Endothelial cell of umbilical vein (primary cell): ENCODE measurements around the gene LAMA5. TPM values are rescaled to one million over a fixed set of nuclear protein-coding genes. Genes with fewer than 3 reads are reported as not detected.

Experiments used
- BruUV-seq: library from RNA; stranded (reverse); fragments of 400-500 nt; replicated peaks from 2 replicates; lab custom pipeline; 2021; lab: Mats Ljungman, UMichigan
- CTCF ChIA-PET: fragments of 300-600, 350-600 bp; sonication (Branson Sonifier 250); formaldehyde crosslinking; loops from one replicate; lab custom pipeline; 2021; ENCODE audit warnings: antibody characterized with exemption, inconsistent platforms; lab: Charles Lee
- POLR2A ChIA-PET: fragments of 300-600, 350-600 bp; sonication (Branson Sonifier 250); formaldehyde crosslinking; loops from one replicate; lab custom pipeline; 2021; ENCODE audit warnings: antibody characterized with exemption, inconsistent platforms; lab: Charles Lee
- DNase-seq: peaks from one replicate; pipeline ENCODE4 v3.0.0-alpha.2; 2011; ENCODE audit warnings: low read depth, low spot score
- FAIRE-seq: peaks from 2 replicates; lab custom pipeline; 2011; peaks lifted over from hg19 to GRCh38; lab: Jason Lieb, UNC
- H2AFZ ChIP-seq: 2 replicates; pipeline ENCODE4 v1.6.0; 2012; ENCODE audit warnings: low read depth, low read length, control low read depth, inconsistent platforms
- H3K27ac ChIP-seq: 2 replicates; pipeline ENCODE4 v1.5.1; 2011; ENCODE audit warnings: low read depth, mild to moderate bottlenecking, control low read depth, low read length, moderate library complexity; ENCODE audit not compliant: insufficient read depth
- H3K27me3 ChIP-seq, 2 experiments: 2 replicates each; pipeline versions ENCODE4 v1.6.0 to v1.6.1; 2011; ENCODE audit warnings: low read length in 2 of 2, mixed read lengths in 1 of 2; ENCODE audit not compliant: control insufficient read depth in 2 of 2, insufficient read depth in 2 of 2
- H3K36me3 ChIP-seq, 2 experiments: 2 replicates in 1 of 2; 3 replicates in 1 of 2; pipeline ENCODE4 v1.5.1; 2011; ENCODE audit warnings: low read length in 2 of 2, mild to moderate bottlenecking in 1 of 2, moderate library complexity in 1 of 2; ENCODE audit not compliant: control insufficient read depth in 2 of 2, insufficient read depth in 2 of 2; ENCODE audit errors: extremely low read depth in 1 of 2
- H3K4me1 ChIP-seq: 3 replicates; pipeline ENCODE4 v1.5.1; 2011; ENCODE audit warnings: mild to moderate bottlenecking, low read length; ENCODE audit not compliant: control insufficient read depth, insufficient read depth; ENCODE audit errors: extremely low read depth
- H3K4me2 ChIP-seq: 2 replicates; pipeline ENCODE4 v1.6.1; 2011; ENCODE audit warnings: low read length, control low read depth, mixed read lengths; ENCODE audit not compliant: insufficient read depth
- H3K4me3 ChIP-seq, 3 experiments: fragments of 200-600 bp in 1 of 3; sonication (generic), shearing (Covaris generic) in 1 of 3; replicated peaks in 1 of 3; 2 replicates each; pipeline ENCODE4 v1.5.1; 2011 to 2016; ENCODE audit warnings: control low read depth in 3 of 3, low read length in 3 of 3, mild to moderate bottlenecking in 2 of 3, inconsistent platforms in 1 of 3, low read depth in 1 of 3, moderate library complexity in 1 of 3; ENCODE audit not compliant: insufficient read depth in 1 of 3
- H3K79me2 ChIP-seq: 2 replicates; pipeline ENCODE4 v1.6.0; 2012; ENCODE audit warnings: low read length, inconsistent platforms; ENCODE audit not compliant: control insufficient read depth, insufficient read depth
- H3K9ac ChIP-seq: replicated peaks from 2 replicates; pipeline ENCODE3; 2011; ENCODE audit warnings: low read length, control low read depth; ENCODE audit not compliant: insufficient read depth; ENCODE audit errors: extremely low read depth
- H3K9me1 ChIP-seq: replicated peaks from 3 replicates; pipeline ENCODE4 v1.6.0; 2011; ENCODE audit warnings: mild to moderate bottlenecking, low read length; ENCODE audit not compliant: control insufficient read depth, insufficient read depth; ENCODE audit errors: extremely low read depth
- H3K9me3 ChIP-seq: replicated peaks from 2 replicates; pipeline ENCODE4 v1.5.1; 2012; ENCODE audit warnings: low read length, inconsistent platforms; ENCODE audit not compliant: control insufficient read depth, insufficient read depth
- H4K20me1 ChIP-seq: replicated peaks from 2 replicates; pipeline ENCODE3; 2011; ENCODE audit warnings: mild to moderate bottlenecking, low read length; ENCODE audit not compliant: control insufficient read depth, insufficient read depth; ENCODE audit errors: extremely low read depth
- CTCF ChIP-seq, 2 donors: IDR thresholded peaks; 1 replicate in 1 of 2; 2 replicates in 1 of 2; pipeline ENCODE4 v1.5.1; 2011; ENCODE audit warnings: low read length in 2 of 2, mild to moderate bottlenecking in 2 of 2, moderate library complexity in 2 of 2, control low read depth in 1 of 2, inconsistent platforms in 1 of 2, low read depth in 1 of 2; ENCODE audit not compliant: insufficient read depth in 1 of 2; ENCODE audit errors: extremely low read depth in 1 of 2
- EZH2 ChIP-seq: IDR thresholded peaks from 2 replicates; pipeline ENCODE4 v1.6.1; 2012; ENCODE audit warnings: borderline replicate concordance, low read depth, mild to moderate bottlenecking, moderate library complexity, low read length, inconsistent platforms; ENCODE audit not compliant: severe bottlenecking
- FOS ChIP-seq: IDR thresholded peaks from 2 replicates; pipeline ENCODE4 v1.6.1; 2011; ENCODE audit warnings: mild to moderate bottlenecking, low read length, moderate library complexity, borderline replicate concordance; ENCODE audit not compliant: insufficient read depth
- GATA2 ChIP-seq: IDR thresholded peaks from 2 replicates; pipeline ENCODE4 v1.7.0; 2011; ENCODE audit warnings: low read depth, mild to moderate bottlenecking, moderate library complexity, mixed read lengths, low read length; ENCODE audit not compliant: insufficient read length, insufficient read depth
- MAX ChIP-seq: IDR thresholded peaks from 2 replicates; pipeline ENCODE4 v1.6.1; 2011; ENCODE audit not compliant: insufficient read depth, insufficient read length
- MYC ChIP-seq: IDR thresholded peaks from one replicate; pipeline ENCODE4 v1.6.1; 2011; ENCODE audit warnings: mild to moderate bottlenecking, low read depth, low read length
- POLR2A ChIP-seq: IDR thresholded peaks from 2 replicates; pipeline ENCODE4 v1.6.1; 2012; ENCODE audit warnings: low read depth, mild to moderate bottlenecking, control low read depth, low read length
- POLR2AphosphoS5 ChIP-seq: IDR thresholded peaks from 2 replicates; pipeline ENCODE4 v1.6.1; 2012; ENCODE audit warnings: low read depth, mild to moderate bottlenecking, control low read depth, low read length, moderate library complexity; ENCODE audit not compliant: insufficient read depth
- dilution Hi-C: fragments of 300-500 bp; cut with MboI; formaldehyde crosslinking; loops from one replicate; pipeline ENCODE4 v1.15.0; 2019; ENCODE audit warnings: low sequenced_read_pairs; ENCODE audit not compliant: extremely low pct_ligation_motif_present
- intact Hi-C: fragments of 100-400 bp; cut with micrococcal nuclease; formaldehyde crosslinking; loops from one replicate; pipeline ENCODE4 v1.10.0; 2022
- polyA plus RNA-seq, 4 experiments: library from polyadenylated mRNA; depleted of rRNA in 3 of 4; stranded (reverse) in 3 of 4; unstranded in 1 of 4; fragments of >200 nt; gene quantifications; 2 replicates each; pipeline versions ENCODE4 v1.2.1 to v1.2.3, GENCODE V29; 2011 to 2012; ENCODE audit warnings: missing spikeins in 1 of 4
- total RNA-seq: library from RNA; stranded (reverse); gene quantifications from 2 replicates; pipeline ENCODE4 v1.2.3, GENCODE V29; 2021

The LAMA5 gene
- total and polyA plus RNA-seq, 2 donors (not counting 3 experiments of a cell fraction or from before 2014, with no cell fraction given), result 24.0 to 145 TPM

- H3K4me3 ChIP-seq, result no peak overlapping the region
- no peaks in the 10 kb centered on the region for H3K4me1 ChIP-seq
- intact Hi-C loops (no loop called here), dilution Hi-C loops (no loop called here)
- ChIA-PET POLR2A (no interaction called here), CTCF (no interaction called here)
- no peaks in the 10 kb centered on the region for H4K20me1 ChIP-seq
- TF ChIP-seq GATA2 (no peak), FOS (no peak), MYC (no peak), POLR2AphosphoS5 (no peak), POLR2A (no peak), MAX (no peak), EZH2 (no peak), CTCF (IDR thresholded peaks at IDR 0.05; ENCODE audit: extremely low read depth in 1 of 2, insufficient read depth in 1 of 2, low read depth in 1 of 2, low read length in 2 of 2) (no peak)
- H3K79me2 ChIP-seq, result peaks cover 4% of the 10 kb centered on the region
- BruUV-seq, result no TSS peak
- DNase-seq (no peak), FAIRE-seq (no peak)
- no peaks in the 10 kb centered on the region for H3K9me1 ChIP-seq
- H3K36me3 ChIP-seq, result peaks cover 19 to 77% of the 10 kb centered on the region in 2 experiments
- no peaks in the 10 kb centered on the region for H3K27me3 ChIP-seq
- no peak overlapping the region for H3K27ac ChIP-seq
- no peak overlapping the region for H3K9ac ChIP-seq
- no peak overlapping the region for H3K4me2 ChIP-seq
- no peaks in the 10 kb centered on the region for H3K9me3 ChIP-seq
- H2AFZ ChIP-seq, result no peak overlapping the region
Measured at GRCh38 chr20:62311832-62312661, 55.1 kb downstream of the LAMA5 start.
